ENCODE measurements around the gene UCHL1.

The UCHL1 gene

GRCh38 chr4:41299486-41299885 is 42.8 kb downstream of the UCHL1 start:
- Histone ChIP-seq H3K27me3 (no peaks in the 10 kb centered on the region), H3K4me3 (ENCODE audit: low read depth in 1 of 2, low read length in 1 of 2) (no peak overlapping the region), H3K9me3 (no peaks in the 10 kb centered on the region), H3K36me3 (no peaks in the 10 kb centered on the region), H3K27ac (no peak overlapping the region), H3K4me1 (ENCODE audit: control insufficient read depth in 1 of 2, insufficient read depth in 1 of 2, low read depth in 1 of 2, low read length in 1 of 2) (no peaks in the 10 kb centered on the region)
- TF ChIP-seq CTCF (IDR thresholded peaks at IDR 0.05), result no peak

- H3K4me3 ChIP-seq (ENCODE audit: low read depth in 1 of 2, low read length in 1 of 2), result no peak overlapping the region
- H3K27me3 ChIP-seq, result no peaks in the 10 kb centered on the region
- H3K4me1 ChIP-seq (ENCODE audit: control insufficient read depth in 1 of 2, insufficient read depth in 1 of 2, low read depth in 1 of 2, low read length in 1 of 2), result no peaks in the 10 kb centered on the region
- no peaks in the 10 kb centered on the region for H3K36me3 ChIP-seq
- no peak overlapping the region for H3K27ac ChIP-seq
- no peak for TF ChIP-seq CTCF (IDR thresholded peaks at IDR 0.05)
- H3K9me3 ChIP-seq, result no peaks in the 10 kb centered on the region
These were observed 44.4 kb downstream of the UCHL1 start for GRCh38 chr4:41301137-41301536.

- Histone ChIP-seq H3K9me3 (no peaks in the 10 kb centered on the region), H3K27me3 (no peaks in the 10 kb centered on the region), H3K4me1 (ENCODE audit: control insufficient read depth in 1 of 2, insufficient read depth in 1 of 2, low read depth in 1 of 2, low read length in 1 of 2) (peaks cover 0 to 8% of the 10 kb centered on the region in 2 experiments), H3K4me3 (ENCODE audit: low read depth in 1 of 2, low read length in 1 of 2) (no peak overlapping the region), H3K36me3 (no peaks in the 10 kb centered on the region), H3K27ac (no peak overlapping the region)
- no peak for TF ChIP-seq CTCF (IDR thresholded peaks at IDR 0.05)
These were observed 46.8 kb downstream of the UCHL1 start for GRCh38 chr4:41303372-41304118.

- Histone ChIP-seq H3K27me3 (no peaks in the 10 kb centered on the region), H3K4me1 (ENCODE audit: control insufficient read depth in 1 of 2, insufficient read depth in 1 of 2, low read depth in 1 of 2, low read length in 1 of 2) (peaks cover 0 to 8% of the 10 kb centered on the region in 2 experiments), H3K9me3 (no peaks in the 10 kb centered on the region), H3K36me3 (no peaks in the 10 kb centered on the region), H3K27ac (no peak overlapping the region), H3K4me3 (ENCODE audit: low read depth in 1 of 2, low read length in 1 of 2) (no peak overlapping the region)
- no peak for TF ChIP-seq CTCF (IDR thresholded peaks at IDR 0.05)
These were observed 47.5 kb downstream of the UCHL1 start for GRCh38 chr4:41304221-41304620.

- H3K9me3 ChIP-seq, result no peaks in the 10 kb centered on the region
- H3K27me3 ChIP-seq, result no peaks in the 10 kb centered on the region
- no peaks in the 10 kb centered on the region for H3K36me3 ChIP-seq
- H3K27ac ChIP-seq, result no peak overlapping the region
- no peak for TF ChIP-seq CTCF (IDR thresholded peaks at IDR 0.05)
- H3K4me3 ChIP-seq (ENCODE audit: low read depth in 1 of 2, low read length in 1 of 2), result no peak overlapping the region
- peaks cover 0 to 8% of the 10 kb centered on the region in 2 experiments for H3K4me1 ChIP-seq (ENCODE audit: control insufficient read depth in 1 of 2, insufficient read depth in 1 of 2, low read depth in 1 of 2, low read length in 1 of 2)
These were observed 48.7 kb downstream of the UCHL1 start for GRCh38 chr4:41305476-41305875.

Data from neutrophil (primary cell).